IPS-20b (cell line): ENCODE results near the gene NDRG3.
"Not testable (repeated sequence)": the region's sequence is repeated elsewhere in the genome, so short reads cannot be mapped to it uniquely, and the experiment has no call there.

Experiments used
- H3K27ac ChIP-seq: one replicate; pipeline ENCODE4 v1.5.1; 2013; ENCODE audit warnings: low read length
- H3K27me3 ChIP-seq: 2 replicates; pipeline ENCODE4 v1.6.1; 2013; ENCODE audit warnings: mild to moderate bottlenecking, low read length, inconsistent platforms; ENCODE audit not compliant: insufficient read depth
- H3K36me3 ChIP-seq: 2 replicates; pipeline ENCODE4 v1.6.1; 2013; ENCODE audit warnings: low read depth, mild to moderate bottlenecking, inconsistent platforms, low read length, moderate library complexity; ENCODE audit not compliant: insufficient read depth
- H3K4me1 ChIP-seq: 2 replicates; pipeline ENCODE4 v1.6.1; 2013; ENCODE audit warnings: mild to moderate bottlenecking, control low read depth, inconsistent platforms, low read length, moderate library complexity; ENCODE audit not compliant: insufficient read depth
- H3K4me3 ChIP-seq: 2 replicates; pipeline ENCODE4 v1.5.1; 2013; ENCODE audit warnings: mild to moderate bottlenecking, low read length, inconsistent platforms
- H3K9ac ChIP-seq: 2 replicates; pipeline ENCODE4 v1.6.1; 2013; ENCODE audit warnings: low read depth, mild to moderate bottlenecking, inconsistent platforms, low read length, moderate library complexity
- H3K9me3 ChIP-seq: 2 replicates; pipeline ENCODE4 v1.6.1; 2013; ENCODE audit warnings: mild to moderate bottlenecking, low read depth, low read length, inconsistent platforms; ENCODE audit not compliant: insufficient read depth

The NDRG3 gene

GRCh38 chr20:36623444-36623843, 122.4 kb downstream of the NDRG3 start:
- Histone ChIP-seq H3K36me3 (no peaks in the 10 kb centered on the region), H3K4me1 (no peaks in the 10 kb centered on the region; the same call in 1 of the 2 replicates), H3K4me3 (no peak overlapping the region), H3K9ac (no peak overlapping the region), H3K27ac (no peak overlapping the region), H3K27me3 (no peaks in the 10 kb centered on the region), H3K9me3 (no peaks in the 10 kb centered on the region)

- Histone ChIP-seq H3K27ac (no peak overlapping the region), H3K9ac (no peak overlapping the region), H3K4me1 (no peaks in the 10 kb centered on the region; the same call in 1 of the 2 replicates), H3K27me3 (no peaks in the 10 kb centered on the region), H3K9me3 (no peaks in the 10 kb centered on the region), H3K4me3 (no peak overlapping the region), H3K36me3 (peaks cover under 1% of the 10 kb centered on the region; the same call in 1 of the 2 replicates)
These were observed 125.0 kb downstream of the NDRG3 start for GRCh38 chr20:36620917-36621316.

DNA sequence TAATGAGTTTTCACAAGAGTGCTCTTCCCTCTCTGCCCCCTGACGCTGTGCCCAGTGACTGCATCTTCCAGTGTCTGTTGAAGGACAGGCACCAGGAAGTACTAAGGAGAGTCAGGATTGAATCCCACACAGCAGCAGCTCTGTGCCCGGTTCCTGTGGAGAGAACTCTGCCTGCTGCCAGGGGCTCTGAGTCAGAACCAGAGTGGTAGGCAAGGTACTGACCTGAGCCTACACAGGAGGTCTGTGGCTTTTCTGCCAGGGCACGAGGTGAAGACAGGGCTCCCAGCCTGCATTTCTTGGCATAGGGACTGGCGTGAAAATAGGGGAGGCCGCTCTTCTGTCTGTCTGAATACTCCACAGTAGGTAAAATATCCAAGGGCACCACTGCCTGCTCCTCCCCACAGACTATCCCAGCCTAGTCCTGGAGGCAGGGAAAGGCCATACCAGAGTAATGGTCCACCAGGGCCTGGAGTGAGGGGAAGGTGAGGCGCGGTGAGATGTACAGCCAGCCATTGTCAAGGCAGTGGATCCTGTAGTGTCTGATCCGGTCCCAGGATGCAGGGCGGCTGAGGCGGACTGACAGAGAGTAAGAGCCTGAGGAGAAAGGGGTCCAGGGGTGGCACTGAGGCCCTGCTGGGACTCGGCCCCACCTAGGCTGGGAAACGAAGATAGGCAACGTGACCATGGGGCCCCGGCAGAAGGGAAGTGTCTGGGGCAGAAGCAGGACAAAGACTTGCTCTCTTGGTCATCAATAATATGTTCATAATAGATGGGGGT, 130.9 kb downstream of the NDRG3 start:
- H3K36me3 ChIP-seq: peaks cover 57% of the 10 kb centered on the region
- no peaks in the 10 kb centered on the region for H3K4me1 ChIP-seq

DNA sequence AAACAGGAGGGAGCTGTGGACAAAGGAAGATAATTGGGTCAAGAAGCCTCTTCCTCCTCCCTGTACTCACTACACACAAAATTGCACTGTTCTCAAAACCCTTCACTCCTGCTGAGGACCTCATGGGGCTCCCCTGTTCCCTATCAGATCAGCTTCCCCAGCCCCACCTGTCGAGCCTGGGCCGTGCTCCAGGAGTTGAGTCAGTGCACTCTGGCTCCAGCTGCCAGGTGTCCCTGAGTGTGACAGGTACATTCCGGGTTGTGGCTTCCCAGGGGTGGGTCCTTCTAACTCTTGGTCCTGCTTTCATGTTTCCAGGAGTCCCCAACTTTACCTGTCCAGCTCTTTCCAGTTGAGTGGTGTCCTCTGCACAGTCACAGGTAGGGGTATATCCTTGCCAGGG, 131.9 kb downstream of the NDRG3 start:
- H3K27me3 ChIP-seq: no peaks in the 10 kb centered on the region
- no peaks in the 10 kb centered on the region for H3K9me3 ChIP-seq
- H3K9ac ChIP-seq: no peak overlapping the region
- peaks cover 67% of the 10 kb centered on the region for H3K36me3 ChIP-seq
- no peak overlapping the region for H3K27ac ChIP-seq
- no peaks in the 10 kb centered on the region for H3K4me1 ChIP-seq
- H3K4me3 ChIP-seq: no peak overlapping the region

More for the DNA sequence above, 130.9 kb downstream of the NDRG3 start:
- Histone ChIP-seq H3K4me3 (no peak overlapping the region), H3K9ac (no peak overlapping the region), H3K27ac (no peak overlapping the region), H3K27me3 (no peaks in the 10 kb centered on the region), H3K9me3 (no peaks in the 10 kb centered on the region)

DNA sequence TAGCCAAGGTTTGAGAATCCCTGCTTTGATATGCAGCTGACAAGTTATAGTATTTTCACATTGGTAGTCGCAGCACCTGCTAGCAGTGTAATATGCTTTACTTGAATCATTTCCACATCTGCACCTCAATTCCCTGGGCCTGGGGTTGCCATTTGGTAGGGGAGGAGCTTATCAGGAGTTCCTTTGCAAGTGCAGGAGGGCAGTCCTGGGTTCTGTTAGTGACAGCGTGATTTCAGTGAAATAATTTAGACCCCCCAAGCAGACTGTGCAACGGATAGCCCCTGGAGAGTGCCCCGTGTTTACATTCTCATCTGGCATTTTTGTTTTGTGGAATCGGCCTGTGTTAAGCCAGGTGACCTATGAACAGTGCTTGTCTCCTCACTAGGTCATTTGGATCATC, 134.3 kb downstream of the NDRG3 start:
- Histone ChIP-seq H3K36me3 (peaks cover 84% of the 10 kb centered on the region), H3K9me3 (no peaks in the 10 kb centered on the region), H3K4me1 (no peaks in the 10 kb centered on the region), H3K4me3 (no peak overlapping the region), H3K27me3 (no peaks in the 10 kb centered on the region), H3K9ac (no peak overlapping the region), H3K27ac (no peak overlapping the region)

DNA sequence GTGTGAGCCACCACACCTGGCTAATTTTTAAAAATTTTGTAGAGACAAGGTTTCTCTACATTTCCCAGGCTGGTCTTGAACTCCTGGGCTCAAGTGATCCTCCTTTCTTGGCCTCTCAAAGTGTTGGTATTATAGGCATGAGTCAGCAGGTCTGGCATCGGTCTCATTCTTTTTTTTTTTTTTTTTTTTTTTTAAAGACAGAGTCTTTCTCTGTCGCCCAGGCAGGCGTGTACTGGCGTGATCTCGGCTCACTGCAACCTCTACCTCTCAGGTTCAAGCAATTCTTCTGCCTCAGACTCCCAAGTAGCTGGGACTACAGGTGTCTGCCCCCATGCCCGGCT, 137.5 kb downstream of the NDRG3 start:
- H3K9ac ChIP-seq, H3K4me3 ChIP-seq, H3K27me3 ChIP-seq, H3K9me3 ChIP-seq, H3K27ac ChIP-seq, H3K4me1 ChIP-seq: not testable (repeated sequence)
- peaks cover 59% of the 10 kb centered on the region for H3K36me3 ChIP-seq

DNA sequence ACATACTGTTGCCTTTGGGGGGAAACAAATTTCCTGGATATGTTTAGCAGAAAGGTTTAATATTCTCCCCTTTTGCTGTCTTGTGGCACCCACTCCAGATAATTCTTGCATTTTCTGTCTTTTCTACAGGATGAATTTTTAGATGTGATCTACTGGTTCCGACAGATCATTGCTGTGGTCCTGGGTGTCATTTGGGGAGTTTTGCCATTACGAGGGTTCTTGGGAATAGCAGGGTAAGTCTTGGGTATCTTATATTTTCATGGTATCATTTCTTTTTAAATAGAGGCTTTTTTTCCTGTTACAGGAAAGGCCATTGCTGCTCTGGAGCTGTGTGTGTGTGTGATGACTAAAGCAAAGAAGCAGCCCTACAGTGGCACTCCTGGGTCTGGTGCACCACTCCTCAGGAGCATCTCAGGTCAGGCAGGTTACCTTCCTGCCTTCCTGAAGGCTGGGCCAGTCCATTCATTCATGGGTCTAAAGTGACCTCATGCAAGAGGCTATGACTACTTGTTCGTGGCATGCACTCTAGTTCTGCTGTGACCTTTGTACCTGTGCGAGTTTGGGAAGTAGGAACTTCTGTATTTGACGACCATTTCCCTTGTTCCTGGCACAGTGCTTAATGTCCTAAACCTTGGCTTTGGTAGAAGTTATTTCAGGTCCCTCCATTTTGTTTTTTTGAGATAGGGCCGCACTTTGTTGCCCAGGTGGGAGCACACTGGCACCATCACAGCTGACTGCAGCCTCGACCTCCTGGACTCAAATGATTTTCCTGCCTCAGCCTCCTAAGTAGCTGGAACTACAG, 138.1 kb downstream of the NDRG3 start:
- Histone ChIP-seq H3K9ac (no peak overlapping the region), H3K27ac (no peak overlapping the region), H3K36me3 (peaks cover 54% of the 10 kb centered on the region), H3K4me1 (peaks cover 3% of the 10 kb centered on the region; the same call in 1 of the 2 replicates), H3K4me3 (no peak overlapping the region), H3K27me3 (no peaks in the 10 kb centered on the region), H3K9me3 (no peaks in the 10 kb centered on the region)

DNA sequence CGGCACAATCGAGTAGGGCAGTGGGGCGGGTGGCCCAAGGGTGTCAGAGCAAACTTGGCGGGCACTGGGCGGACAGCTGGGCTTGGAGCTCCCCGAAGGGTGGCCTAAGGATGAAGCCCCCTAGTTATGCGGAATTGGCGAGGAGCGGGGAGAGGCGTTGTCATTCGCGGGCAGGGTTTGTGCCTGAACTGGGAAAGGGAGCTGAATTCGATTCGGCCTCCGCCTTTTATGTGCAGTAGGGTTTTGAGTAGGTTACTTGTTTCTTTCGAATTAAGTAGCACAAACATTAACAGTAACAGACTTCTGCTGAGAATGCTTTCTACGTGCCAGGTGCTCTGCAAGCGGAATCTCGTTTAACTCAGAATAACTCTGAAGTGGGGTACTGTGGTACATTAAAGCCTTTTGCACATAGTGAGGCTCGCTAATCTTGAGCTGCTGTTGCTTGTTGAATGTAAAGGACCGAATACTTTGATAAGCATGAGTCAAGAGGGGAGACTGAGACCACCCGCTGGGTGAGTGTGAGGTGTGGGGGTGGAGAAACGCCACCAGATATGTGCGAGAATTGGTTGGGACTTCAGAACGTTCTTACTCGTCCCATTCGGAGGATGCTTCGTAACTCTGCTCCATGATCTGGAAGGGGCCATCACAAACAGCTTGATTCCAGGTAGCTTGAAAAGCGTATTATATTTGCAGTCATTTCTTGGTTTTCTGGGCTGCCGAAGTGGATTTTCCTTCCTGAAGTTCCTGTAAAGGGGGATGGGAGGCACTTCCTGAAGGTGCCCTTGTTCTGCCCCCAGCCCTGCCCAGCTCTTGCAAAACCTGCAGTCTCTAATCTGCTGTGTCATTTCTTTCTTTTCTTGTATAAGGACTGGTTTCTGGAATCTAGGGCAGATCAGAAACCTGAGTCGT, 139.5 kb downstream of the NDRG3 start:
- H3K4me1 ChIP-seq: peaks cover 3% of the 10 kb centered on the region; the same call in 1 of the 2 replicates
- H3K4me3 ChIP-seq: peak overlapping the region; percentile 100
- peak overlapping the region; percentile 65 for H3K27ac ChIP-seq
- H3K36me3 ChIP-seq: peaks cover 41% of the 10 kb centered on the region
- no peaks in the 10 kb centered on the region for H3K27me3 ChIP-seq
- no peaks in the 10 kb centered on the region for H3K9me3 ChIP-seq
- peak overlapping the region; percentile 95 for H3K9ac ChIP-seq

- H3K4me3 ChIP-seq: peak within 1 kb of the TSS; percentile 100
- peak within 1 kb of the TSS; percentile 65 for H3K27ac ChIP-seq
- H3K9me3 ChIP-seq: no peaks in the 10 kb centered on the region
- H3K36me3 ChIP-seq: peaks cover 32% of the 10 kb centered on the region
- H3K4me1 ChIP-seq: peaks cover 3% of the 10 kb centered on the region; the same call in 1 of the 2 replicates
- H3K27me3 ChIP-seq: no peaks in the 10 kb centered on the region
- peak within 1 kb of the TSS; percentile 95 for H3K9ac ChIP-seq
These were observed 140.3 kb downstream of the NDRG3 start, which contains the start of gene RAB5IF for GRCh38 chr20:36605399-36606157. TSS of gene RAB5IF (plus strand) at chr20:36605779. CDS start at chr20:36605952, 173 bp downstream.

DNA sequence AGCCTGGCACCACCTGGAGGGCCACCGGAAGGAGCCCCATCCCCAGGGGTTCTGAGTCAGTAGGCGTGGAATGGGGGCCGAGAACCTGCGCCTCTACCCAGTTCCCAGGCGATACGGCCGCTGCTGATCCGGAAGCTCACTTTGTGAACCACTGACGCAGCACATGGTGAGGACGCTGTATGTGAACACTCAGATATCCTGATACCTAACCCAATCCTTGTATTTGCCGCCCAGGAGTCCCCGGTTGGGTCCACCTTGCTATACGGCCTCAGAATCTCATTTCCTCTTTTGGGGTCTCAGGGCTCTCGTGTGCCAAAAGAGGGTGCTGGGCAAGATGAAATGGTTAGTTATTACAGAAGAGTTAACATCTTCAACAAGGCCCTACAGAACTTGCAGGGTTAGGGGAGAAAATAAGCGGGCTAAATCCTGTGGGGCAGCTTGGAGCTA, 140.9 kb downstream of the NDRG3 start:
- peak overlapping the region; percentile 40 for H3K27ac ChIP-seq
- H3K4me3 ChIP-seq: peak overlapping the region; percentile 31; the same call in 1 of the 2 replicates
- peaks cover 26% of the 10 kb centered on the region for H3K36me3 ChIP-seq
- no peaks in the 10 kb centered on the region for H3K27me3 ChIP-seq
- H3K4me1 ChIP-seq: peaks cover 3% of the 10 kb centered on the region; the same call in 1 of the 2 replicates
- H3K9me3 ChIP-seq: no peaks in the 10 kb centered on the region
- H3K9ac ChIP-seq: peak overlapping the region; percentile 56; the same call in 1 of the 2 replicates
